Stimulated activated naive CD8-positive, alpha-beta T cell treated with anti-CD3 and anti-CD28 coated beads, Interleukin-15, Interleukin-2, amounts not matched to agents 100 ng/mL and 50 ng/mL, for 24 hours (primary cell): Measurements from ENCODE around the gene CPZ.
"Not testable (repeated sequence)": the region's sequence is repeated elsewhere in the genome, so short reads cannot be mapped to it uniquely, and the experiment has no call there.

ENCODE experiments used
- H3K27ac Mint-ChIP-seq: one replicate; pipeline ENCODE4 v1.8.0; 2021; ENCODE audit warnings: mild to moderate bottlenecking, mixed read lengths
- H3K27me3 Mint-ChIP-seq: one replicate; pipeline ENCODE4 v1.8.0; 2021; ENCODE audit warnings: mixed read lengths
- H3K36me3 Mint-ChIP-seq: one replicate; pipeline ENCODE4 v1.8.0; 2021; ENCODE audit warnings: low read depth, mixed read lengths
- H3K4me1 Mint-ChIP-seq: one replicate; pipeline ENCODE4 v1.8.0; 2021; ENCODE audit warnings: low read depth, mixed read lengths
- H3K4me3 Mint-ChIP-seq: one replicate; pipeline ENCODE4 v1.8.0; 2021; ENCODE audit warnings: mild to moderate bottlenecking, mixed read lengths
- H3K9me3 Mint-ChIP-seq: one replicate; pipeline ENCODE4 v1.8.0; 2021; ENCODE audit warnings: mixed read lengths

Gene CPZ

DNA sequence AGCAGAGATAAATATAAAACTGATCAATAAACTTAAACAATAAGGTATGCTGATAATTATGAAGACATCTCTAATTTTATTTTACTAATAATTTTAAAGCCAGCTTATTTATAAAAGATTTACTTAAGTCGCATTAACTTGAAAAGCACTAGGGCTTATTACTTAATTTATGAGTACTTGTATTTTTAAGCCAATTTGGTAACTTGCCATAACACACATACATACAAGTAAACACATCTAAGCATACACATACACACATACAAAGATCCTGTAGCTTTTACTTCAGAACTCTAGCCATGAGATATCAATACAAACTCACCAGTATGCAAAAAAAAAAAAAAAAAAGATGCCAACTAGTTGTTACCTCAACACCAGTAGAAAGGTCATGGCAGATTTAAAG, 22.4 kb upstream of the CPZ start:
- Mint-ChIP-seq H3K4me3 (no peak overlapping the region), H3K27ac (no peak overlapping the region)

GRCh38 chr4:8571702-8572685, 20.6 kb upstream of the CPZ start:
- Mint-ChIP-seq H3K27ac (no peak overlapping the region), H3K4me1 (no peaks in the 10 kb centered on the region), H3K9me3 (no peaks in the 10 kb centered on the region), H3K36me3 (no peaks in the 10 kb centered on the region), H3K4me3 (no peak overlapping the region), H3K27me3 (peaks cover 6% of the 10 kb centered on the region)

More for the DNA sequence above, 22.4 kb upstream of the CPZ start:
- peaks cover 6% of the 10 kb centered on the region for H3K27me3 Mint-ChIP-seq
- H3K4me1 Mint-ChIP-seq: no peaks in the 10 kb centered on the region
- H3K36me3 Mint-ChIP-seq: no peaks in the 10 kb centered on the region
- no peaks in the 10 kb centered on the region for H3K9me3 Mint-ChIP-seq

- Mint-ChIP-seq H3K4me3 (no peak overlapping the region), H3K9me3 (no peaks in the 10 kb centered on the region), H3K27ac (no peak overlapping the region), H3K27me3 (peaks cover 5% of the 10 kb centered on the region), H3K36me3 (no peaks in the 10 kb centered on the region), H3K4me1 (no peaks in the 10 kb centered on the region)
Measured at GRCh38 chr4:8573266-8573665, 19.3 kb upstream of the CPZ start.

DNA sequence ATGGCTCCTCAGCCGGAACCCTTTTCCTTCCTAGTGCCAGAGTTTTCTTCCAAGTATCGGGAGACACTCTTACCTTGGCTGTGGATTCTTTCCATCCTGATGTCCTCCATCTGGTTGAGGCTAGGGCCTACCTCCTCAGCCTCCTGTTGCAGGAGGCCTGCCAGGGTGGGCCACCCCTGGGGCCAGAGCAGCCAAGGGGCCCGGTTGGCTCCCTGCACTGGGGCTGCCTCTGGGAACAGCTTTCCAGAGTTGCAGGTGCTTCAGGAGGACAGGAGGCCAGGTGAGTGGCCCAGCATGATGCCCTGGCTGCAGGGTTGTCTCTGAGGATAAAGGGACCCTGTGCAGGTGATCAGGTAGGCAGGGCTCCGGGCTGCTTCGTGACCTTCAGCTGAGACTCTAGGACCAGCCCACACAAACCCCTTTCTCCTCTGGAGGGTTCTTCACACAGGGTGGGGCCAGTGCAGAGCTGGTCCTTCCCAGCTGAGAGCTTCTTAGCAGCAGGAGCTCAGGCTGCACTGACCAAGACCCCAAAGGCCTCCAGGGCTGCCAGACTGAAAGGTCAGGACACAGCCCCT, 17.7 kb upstream of the CPZ start:
- H3K9me3 Mint-ChIP-seq: no peaks in the 10 kb centered on the region
- H3K4me1 Mint-ChIP-seq: no peaks in the 10 kb centered on the region
- H3K27me3 Mint-ChIP-seq: peaks cover 12% of the 10 kb centered on the region
- H3K27ac Mint-ChIP-seq: no peak overlapping the region
- no peak overlapping the region for H3K4me3 Mint-ChIP-seq
- no peaks in the 10 kb centered on the region for H3K36me3 Mint-ChIP-seq

GRCh38 chr4:8575457-8575856, 17.1 kb upstream of the CPZ start:
- no peak overlapping the region for H3K4me3 Mint-ChIP-seq
- H3K4me1 Mint-ChIP-seq: no peaks in the 10 kb centered on the region
- no peak overlapping the region for H3K27ac Mint-ChIP-seq
- H3K36me3 Mint-ChIP-seq: no peaks in the 10 kb centered on the region
- H3K27me3 Mint-ChIP-seq: peaks cover 12% of the 10 kb centered on the region
- H3K9me3 Mint-ChIP-seq: no peaks in the 10 kb centered on the region

DNA sequence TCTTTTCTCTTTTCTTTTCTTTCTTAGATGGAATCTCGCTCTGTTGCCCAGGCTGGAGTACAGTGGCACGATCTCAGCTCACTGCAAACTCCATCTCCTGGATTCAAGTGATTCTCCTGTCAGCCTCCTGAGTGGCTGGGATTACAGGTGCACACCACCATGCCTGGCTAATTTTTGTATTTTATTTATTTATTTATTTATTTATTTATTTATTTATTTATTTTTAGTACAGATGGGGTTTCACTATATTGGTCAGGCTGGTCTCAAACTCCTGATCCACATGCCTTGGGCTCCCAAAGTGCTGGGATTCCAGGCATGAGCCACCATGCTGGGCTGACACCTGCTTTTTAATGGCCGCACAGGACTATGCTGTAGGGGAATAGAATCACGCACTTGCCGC, 16.0 kb upstream of the CPZ start:
- not testable (repeated sequence) for H3K4me1 Mint-ChIP-seq, H3K4me3 Mint-ChIP-seq, H3K27ac Mint-ChIP-seq, H3K9me3 Mint-ChIP-seq, H3K36me3 Mint-ChIP-seq
- H3K27me3 Mint-ChIP-seq: peaks cover 12% of the 10 kb centered on the region

- H3K27me3 Mint-ChIP-seq: peaks cover 12% of the 10 kb centered on the region
- H3K36me3 Mint-ChIP-seq: no peaks in the 10 kb centered on the region
- no peak overlapping the region for H3K4me3 Mint-ChIP-seq
- no peaks in the 10 kb centered on the region for H3K4me1 Mint-ChIP-seq
- H3K9me3 Mint-ChIP-seq: no peaks in the 10 kb centered on the region
- no peak overlapping the region for H3K27ac Mint-ChIP-seq
Measured at GRCh38 chr4:8577046-8577445, 15.5 kb upstream of the CPZ start.

- Mint-ChIP-seq H3K27me3 (peaks cover 12% of the 10 kb centered on the region), H3K36me3 (no peaks in the 10 kb centered on the region), H3K4me1 (no peaks in the 10 kb centered on the region)
Measured at GRCh38 chr4:8577972-8578371, 14.6 kb upstream of the CPZ start.

GRCh38 chr4:8578717-8579116, 13.8 kb upstream of the CPZ start:
- H3K27ac Mint-ChIP-seq: no peak overlapping the region
- no peaks in the 10 kb centered on the region for H3K36me3 Mint-ChIP-seq
- no peaks in the 10 kb centered on the region for H3K4me1 Mint-ChIP-seq
- peaks cover 12% of the 10 kb centered on the region for H3K27me3 Mint-ChIP-seq
- no peak overlapping the region for H3K4me3 Mint-ChIP-seq
- no peaks in the 10 kb centered on the region for H3K9me3 Mint-ChIP-seq

More at GRCh38 chr4:8577972-8578371, 14.6 kb upstream of the CPZ start:
- no peak overlapping the region for H3K27ac Mint-ChIP-seq
- H3K9me3 Mint-ChIP-seq: no peaks in the 10 kb centered on the region
- no peak overlapping the region for H3K4me3 Mint-ChIP-seq

DNA sequence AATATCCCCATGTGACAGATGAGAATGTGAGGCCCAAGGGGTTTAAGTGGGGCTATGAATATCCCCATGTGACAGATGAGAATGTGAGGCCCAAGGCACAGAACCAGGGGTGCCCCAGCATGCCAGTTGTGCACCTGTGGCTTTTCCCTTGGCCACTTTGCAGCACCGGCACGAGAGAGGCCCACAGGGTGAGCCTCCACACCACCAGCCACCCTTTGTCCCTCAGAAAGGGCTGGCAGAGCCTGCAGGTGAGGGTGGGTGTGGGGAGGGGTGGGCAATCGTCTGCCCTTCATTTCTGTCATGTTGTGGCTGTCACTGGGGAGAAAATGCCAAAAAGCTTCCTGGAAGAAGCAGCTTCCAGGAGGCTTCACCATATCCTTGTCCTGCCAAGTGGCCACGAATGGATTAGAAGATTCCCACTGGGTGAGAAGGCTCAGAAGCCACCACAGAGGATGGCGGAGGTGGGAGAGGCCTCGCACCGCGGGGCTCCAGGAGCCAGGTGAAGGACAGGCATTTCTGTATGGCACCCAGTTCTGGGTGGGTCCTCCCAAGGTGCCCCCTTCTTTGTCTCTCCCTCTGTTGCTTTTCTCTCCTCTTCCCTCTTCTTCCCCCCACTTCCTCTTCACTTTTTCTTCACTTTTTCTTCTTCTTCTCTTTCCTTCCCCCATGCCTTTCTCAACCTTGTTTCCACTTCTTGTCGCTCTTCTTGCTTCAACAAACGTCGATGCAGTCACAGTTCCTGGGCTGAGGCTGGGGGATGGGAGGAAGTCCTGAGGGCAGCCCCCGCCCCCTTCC, 12.8 kb upstream of the CPZ start:
- Mint-ChIP-seq H3K27ac (no peak overlapping the region), H3K9me3 (no peaks in the 10 kb centered on the region), H3K27me3 (peaks cover 12% of the 10 kb centered on the region), H3K4me1 (no peaks in the 10 kb centered on the region), H3K36me3 (no peaks in the 10 kb centered on the region), H3K4me3 (no peak overlapping the region)

DNA sequence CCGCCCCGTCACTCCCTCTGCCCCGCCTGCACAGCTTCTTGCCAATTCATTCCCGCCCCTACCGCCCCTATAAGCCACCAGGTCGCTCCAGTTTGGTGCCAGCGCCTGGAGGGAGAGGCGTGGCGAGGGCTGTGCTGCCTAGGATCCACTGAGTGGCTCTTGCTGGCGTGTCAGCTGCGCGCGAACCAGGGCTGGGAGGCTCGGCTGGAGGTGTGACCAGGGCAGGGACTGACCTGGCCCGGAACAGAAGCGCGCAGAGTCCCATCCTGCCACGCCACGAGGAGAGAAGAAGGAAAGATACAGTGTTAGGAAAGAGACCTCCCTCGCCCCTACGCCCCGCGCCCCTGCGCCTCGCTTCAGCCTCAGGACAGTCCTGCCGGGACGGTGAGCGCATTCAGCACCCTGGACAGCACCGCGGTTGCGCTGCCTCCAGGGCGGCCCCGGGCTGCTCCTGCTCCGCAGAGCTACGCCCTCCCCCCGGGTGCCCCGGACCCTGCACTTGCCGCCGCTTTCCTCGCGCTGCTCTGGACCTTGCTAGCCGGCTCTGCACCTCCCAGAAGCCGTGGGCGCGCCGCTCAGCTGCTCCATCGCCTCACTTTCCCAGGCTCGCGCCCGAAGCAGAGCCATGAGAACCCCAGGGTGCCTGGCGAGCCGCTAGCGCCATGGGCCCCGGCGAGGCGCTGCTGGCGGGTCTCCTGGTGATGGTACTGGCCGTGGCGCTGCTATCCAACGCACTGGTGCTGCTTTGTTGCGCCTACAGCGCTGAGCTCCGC, 12.1 kb upstream of the CPZ start, which contains the start of gene GPR78:
Gene GPR78 (plus strand): TSS at position 72 of the 773 bp plus-strand sequence. CDS start 591 bp downstream, at position 663.
- H3K27ac Mint-ChIP-seq: no peak within 1 kb of the TSS

DNA sequence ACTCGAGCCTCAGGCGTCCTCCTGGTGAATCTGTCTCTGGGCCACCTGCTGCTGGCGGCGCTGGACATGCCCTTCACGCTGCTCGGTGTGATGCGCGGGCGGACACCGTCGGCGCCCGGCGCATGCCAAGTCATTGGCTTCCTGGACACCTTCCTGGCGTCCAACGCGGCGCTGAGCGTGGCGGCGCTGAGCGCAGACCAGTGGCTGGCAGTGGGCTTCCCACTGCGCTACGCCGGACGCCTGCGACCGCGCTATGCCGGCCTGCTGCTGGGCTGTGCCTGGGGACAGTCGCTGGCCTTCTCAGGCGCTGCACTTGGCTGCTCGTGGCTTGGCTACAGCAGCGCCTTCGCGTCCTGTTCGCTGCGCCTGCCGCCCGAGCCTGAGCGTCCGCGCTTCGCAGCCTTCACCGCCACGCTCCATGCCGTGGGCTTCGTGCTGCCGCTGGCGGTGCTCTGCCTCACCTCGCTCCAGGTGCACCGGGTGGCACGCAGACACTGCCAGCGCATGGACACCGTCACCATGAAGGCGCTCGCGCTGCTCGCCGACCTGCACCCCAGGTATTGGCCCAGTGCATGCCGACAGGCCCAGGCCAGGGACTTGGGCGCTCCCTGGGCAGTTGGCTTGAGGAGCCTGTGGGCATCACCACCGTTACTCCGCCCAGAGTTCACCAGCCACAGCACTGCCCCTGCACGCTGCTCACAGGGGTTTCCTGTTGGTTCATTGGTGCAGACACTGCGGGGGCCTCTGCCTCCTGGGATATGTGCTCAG, 11.3 kb upstream of the CPZ start:
- Mint-ChIP-seq H3K4me1 (no peaks in the 10 kb centered on the region), H3K4me3 (no peak overlapping the region), H3K27ac (no peak overlapping the region), H3K36me3 (no peaks in the 10 kb centered on the region), H3K9me3 (no peaks in the 10 kb centered on the region), H3K27me3 (peaks cover 12% of the 10 kb centered on the region)

More for the DNA sequence above, 12.1 kb upstream of the CPZ start, which contains the start of gene GPR78:
- no peaks in the 10 kb centered on the region for H3K9me3 Mint-ChIP-seq
- H3K4me3 Mint-ChIP-seq: no peak within 1 kb of the TSS
- no peaks in the 10 kb centered on the region for H3K4me1 Mint-ChIP-seq
- no peaks in the 10 kb centered on the region for H3K36me3 Mint-ChIP-seq
- peaks cover 12% of the 10 kb centered on the region for H3K27me3 Mint-ChIP-seq

DNA sequence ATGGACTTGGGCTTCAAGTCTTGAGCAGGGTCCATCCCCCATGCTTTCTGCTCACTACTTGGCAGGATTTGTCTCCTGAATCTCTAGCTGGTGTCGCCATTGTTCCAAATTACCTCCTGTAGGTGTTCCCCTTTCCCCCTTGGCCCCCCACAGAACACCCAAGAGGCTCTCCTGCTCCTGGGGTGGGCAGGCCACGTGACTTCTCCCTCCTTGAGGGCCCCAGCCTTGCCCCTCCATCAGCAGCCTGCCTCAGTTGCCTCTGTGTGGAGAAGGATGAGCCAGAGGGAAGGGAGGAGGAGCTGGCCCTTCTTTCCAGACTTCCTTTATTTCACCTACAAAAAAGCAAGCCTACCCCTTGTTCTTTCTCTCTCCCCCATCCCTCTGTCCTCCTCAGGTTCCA, 10.5 kb upstream of the CPZ start:
- Mint-ChIP-seq H3K4me3 (no peak overlapping the region), H3K27ac (no peak overlapping the region), H3K27me3 (peaks cover 12% of the 10 kb centered on the region), H3K4me1 (no peaks in the 10 kb centered on the region), H3K9me3 (no peaks in the 10 kb centered on the region), H3K36me3 (no peaks in the 10 kb centered on the region)

DNA sequence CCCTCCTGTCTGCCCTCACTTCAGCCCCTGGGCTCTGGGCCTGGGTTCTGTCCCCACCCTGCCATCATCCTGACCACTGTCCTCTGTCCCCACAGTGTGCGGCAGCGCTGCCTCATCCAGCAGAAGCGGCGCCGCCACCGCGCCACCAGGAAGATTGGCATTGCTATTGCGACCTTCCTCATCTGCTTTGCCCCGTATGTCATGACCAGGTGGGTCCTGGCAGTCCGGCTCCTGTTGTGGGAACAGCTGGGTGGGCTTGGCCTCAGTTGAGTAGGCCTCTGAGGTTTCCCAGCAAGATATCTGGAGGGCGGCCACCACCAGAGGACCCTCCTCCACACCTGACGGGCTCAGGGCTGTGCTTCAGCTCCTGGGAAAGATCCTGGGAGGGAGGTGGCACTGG, 10.1 kb upstream of the CPZ start:
- H3K27ac Mint-ChIP-seq: no peak overlapping the region
- no peaks in the 10 kb centered on the region for H3K4me1 Mint-ChIP-seq
- H3K36me3 Mint-ChIP-seq: no peaks in the 10 kb centered on the region
- no peaks in the 10 kb centered on the region for H3K9me3 Mint-ChIP-seq
- H3K27me3 Mint-ChIP-seq: peaks cover 12% of the 10 kb centered on the region
- no peak overlapping the region for H3K4me3 Mint-ChIP-seq
